AG09319 (cell line): ENCODE results near the gene INPP1.
A peak's percentile ranks its signal among the peaks of the same experiment; 100 is the strongest.

Experiments used
- DNase-seq: peaks from one replicate; pipeline ENCODE4 v3.0.0-alpha.2; 2010; ENCODE audit warnings: low read depth; ENCODE audit errors: extremely low read depth
- CTCF ChIP-seq: IDR thresholded peaks from 2 replicates; pipeline ENCODE4 v1.5.1; 2011; ENCODE audit warnings: low read depth, mild to moderate bottlenecking, inconsistent platforms, low read length, moderate library complexity

The INPP1 gene

GRCh38 chr2:190379249-190379964 is 36.0 kb downstream of the INPP1 start:
- no peak for TF ChIP-seq CTCF
- no peak for DNase-seq

GRCh38 chr2:190380962-190381412 is 37.6 kb downstream of the INPP1 start:
- TF ChIP-seq CTCF = no peak
- DNase-seq = no peak

DNA sequence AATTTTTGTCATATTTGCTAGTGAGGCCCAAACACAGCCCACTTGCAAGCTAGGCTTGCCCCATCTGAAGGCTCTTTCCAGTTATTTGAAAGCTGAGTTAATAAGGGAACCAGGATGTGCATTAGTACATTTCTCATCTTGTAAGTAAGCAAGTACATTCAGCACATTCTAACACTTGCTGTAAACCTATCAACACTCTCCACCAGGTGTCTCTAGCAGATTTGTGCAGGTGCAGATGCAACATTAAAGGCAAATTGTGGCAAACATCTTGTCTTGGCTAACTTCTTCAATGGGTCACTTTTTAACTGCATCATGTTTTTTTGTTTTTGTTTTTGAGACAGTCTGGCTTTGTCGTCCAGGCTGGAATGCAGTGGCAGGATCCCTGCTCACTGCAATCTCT is 39.5 kb downstream of the INPP1 start:
- peak; percentile 36 for TF ChIP-seq CTCF
- DNase-seq = no peak

DNA sequence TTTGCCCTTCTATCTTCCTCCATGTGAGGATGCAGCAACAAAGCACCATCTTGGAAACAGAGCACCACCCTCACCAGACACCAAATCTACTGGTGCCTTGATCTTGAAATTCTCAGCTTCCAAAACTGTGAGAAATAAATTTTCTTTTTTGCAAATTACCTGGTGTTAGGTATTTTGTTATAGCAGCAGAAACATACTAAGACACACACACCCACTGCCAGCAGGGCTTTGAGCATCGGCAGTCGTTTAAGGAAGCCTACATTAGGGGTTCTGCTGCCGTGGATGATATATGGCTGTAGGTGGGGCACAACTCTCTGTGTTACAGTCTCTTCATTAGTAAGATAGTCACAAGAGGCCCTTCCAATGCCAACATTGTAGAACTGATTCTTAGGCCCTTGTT is 44.0 kb downstream of the INPP1 start:
- no peak for DNase-seq
- TF ChIP-seq CTCF = no peak

DNA sequence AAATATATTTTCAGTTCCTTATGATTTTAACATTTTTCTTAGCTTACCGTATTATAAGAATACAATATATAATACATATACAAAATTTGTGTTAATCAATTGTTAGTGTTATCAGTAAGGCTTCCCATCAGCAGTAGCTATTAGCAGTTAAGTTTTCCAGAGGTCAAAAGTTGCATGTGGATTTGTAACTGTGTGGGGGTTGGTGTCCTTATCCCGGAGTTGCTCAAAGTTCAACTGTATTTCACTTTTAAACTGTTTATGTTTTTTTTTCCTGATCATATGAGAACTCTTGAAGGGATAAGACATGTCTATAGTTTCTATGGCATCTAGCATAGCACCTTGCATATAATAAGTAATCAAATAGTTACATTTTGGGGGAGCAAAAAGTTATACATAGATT is 52.9 kb downstream of the INPP1 start:
- TF ChIP-seq CTCF = no peak

GRCh38 chr2:190402986-190403603 is 59.7 kb downstream of the INPP1 start:
- TF ChIP-seq CTCF = no peak
- DNase-seq = no peak

More for the DNA sequence above, 52.9 kb downstream of the INPP1 start:
- DNase-seq = no peak

GRCh38 chr2:190404487-190404886 is 61.1 kb downstream of the INPP1 start:
- no peak for DNase-seq
- TF ChIP-seq CTCF = no peak
